ENCODE results near the gene ZNF180.

The ZNF180 gene

DNA sequence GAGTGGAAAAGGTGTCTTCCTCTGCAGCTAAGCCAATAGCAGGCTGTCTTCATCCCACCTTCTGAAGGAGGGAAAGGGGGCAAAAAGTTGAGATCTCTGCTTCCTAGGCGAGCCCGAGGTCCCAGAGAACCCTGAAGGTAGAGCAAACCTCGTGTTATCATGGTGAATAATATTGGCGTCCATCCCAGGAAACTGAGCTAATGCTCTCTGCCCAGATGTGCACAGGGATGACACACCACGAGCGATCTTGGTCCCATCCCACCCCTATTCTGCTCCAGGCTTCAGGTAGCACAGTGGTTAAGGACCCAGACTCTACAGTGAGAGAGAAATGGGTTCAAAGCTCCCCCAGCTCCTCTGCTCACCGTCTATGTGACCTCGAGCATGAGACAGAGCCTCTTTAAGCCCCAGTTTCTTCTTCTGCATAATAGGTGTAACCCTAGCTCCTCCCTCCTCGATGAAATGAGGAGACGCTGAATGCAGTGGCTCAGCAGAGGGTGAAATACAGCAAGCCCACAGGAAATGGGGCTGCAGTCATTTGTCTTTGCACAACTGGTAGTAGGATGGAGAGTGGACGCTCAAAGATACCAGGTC, 39.0 kb upstream of the ZNF180 start:
- TF ChIP-seq, protein P1, sequence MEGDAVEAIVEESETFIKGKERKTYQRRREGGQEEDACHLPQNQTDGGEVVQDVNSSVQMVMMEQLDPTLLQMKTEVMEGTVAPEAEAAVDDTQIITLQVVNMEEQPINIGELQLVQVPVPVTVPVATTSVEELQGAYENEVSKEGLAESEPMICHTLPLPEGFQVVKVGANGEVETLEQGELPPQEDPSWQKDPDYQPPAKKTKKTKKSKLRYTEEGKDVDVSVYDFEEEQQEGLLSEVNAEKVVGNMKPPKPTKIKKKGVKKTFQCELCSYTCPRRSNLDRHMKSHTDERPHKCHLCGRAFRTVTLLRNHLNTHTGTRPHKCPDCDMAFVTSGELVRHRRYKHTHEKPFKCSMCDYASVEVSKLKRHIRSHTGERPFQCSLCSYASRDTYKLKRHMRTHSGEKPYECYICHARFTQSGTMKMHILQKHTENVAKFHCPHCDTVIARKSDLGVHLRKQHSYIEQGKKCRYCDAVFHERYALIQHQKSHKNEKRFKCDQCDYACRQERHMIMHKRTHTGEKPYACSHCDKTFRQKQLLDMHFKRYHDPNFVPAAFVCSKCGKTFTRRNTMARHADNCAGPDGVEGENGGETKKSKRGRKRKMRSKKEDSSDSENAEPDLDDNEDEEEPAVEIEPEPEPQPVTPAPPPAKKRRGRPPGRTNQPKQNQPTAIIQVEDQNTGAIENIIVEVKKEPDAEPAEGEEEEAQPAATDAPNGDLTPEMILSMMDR (IDR thresholded peaks at IDR 0.05): no peak

DNA sequence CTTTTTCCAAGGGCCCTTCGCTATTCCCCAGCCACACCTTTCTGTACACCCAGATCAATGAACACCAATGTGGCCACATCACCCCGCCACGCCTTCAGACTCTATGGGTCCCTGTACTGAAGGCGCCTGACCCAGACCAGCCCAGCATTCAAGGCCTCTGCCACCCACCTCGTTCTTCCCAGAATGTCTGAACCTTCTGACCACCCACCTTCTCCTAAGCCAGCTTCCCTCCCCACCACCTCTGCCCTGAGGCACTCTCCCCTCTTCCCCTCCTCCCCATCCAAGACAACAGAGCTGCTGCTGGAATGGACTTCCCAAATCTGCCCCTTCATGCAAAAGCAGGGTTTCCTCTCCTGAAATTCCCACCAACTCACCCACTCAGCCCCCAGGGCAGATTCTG, 32.5 kb upstream of the ZNF180 start:
- TF ChIP-seq, protein P1 (IDR thresholded peaks at IDR 0.05): no peak

DNA sequence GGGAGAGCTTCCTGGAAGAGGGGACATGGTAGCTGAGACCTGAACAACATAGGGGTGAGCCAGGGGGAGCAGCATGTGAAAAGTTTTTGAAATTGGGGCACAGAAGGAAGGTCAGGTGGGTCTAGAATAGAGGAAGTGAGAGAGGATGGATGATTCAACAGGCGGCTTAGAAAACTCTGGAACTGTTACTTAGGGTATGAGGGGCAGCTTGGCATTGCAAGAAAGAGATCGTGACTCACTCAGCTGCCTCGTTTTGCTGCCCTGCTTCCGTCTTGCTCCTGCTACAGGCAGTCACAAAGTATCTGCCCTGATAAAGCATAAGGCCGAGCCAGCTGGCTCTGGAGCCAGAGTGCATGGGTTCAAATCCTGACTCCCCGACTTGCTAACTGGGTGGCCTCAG, 30.5 kb upstream of the ZNF180 start:
- TF ChIP-seq, protein P1 (IDR thresholded peaks at IDR 0.05): no peak

DNA sequence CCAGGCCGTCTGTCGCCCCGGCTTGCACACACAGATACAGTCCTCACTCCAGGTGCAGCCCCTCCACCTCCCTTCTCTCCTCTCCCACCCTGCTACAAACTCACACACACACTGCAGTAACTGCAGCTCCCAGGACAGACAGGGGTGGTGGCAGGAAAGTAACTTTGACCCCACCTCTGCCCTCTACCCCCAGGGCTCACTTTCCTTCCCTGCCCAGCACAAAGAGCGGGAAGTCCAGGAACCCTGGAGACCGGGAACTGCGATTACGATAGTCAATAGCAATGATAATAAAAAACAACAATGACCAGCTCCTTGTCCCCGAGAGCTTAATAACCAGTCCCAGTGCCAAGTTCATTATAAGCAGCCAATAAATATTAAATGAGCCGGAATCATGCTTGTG, 29.2 kb upstream of the ZNF180 start, which contains the start of gene CEACAM20:
Gene CEACAM20, minus strand, starts transcription at position 140 of the 400 bp plus-strand sequence. CDS start 166 bp downstream, outside the sequence.
- TF ChIP-seq, protein P1 (IDR thresholded peaks at IDR 0.05): no peak

DNA sequence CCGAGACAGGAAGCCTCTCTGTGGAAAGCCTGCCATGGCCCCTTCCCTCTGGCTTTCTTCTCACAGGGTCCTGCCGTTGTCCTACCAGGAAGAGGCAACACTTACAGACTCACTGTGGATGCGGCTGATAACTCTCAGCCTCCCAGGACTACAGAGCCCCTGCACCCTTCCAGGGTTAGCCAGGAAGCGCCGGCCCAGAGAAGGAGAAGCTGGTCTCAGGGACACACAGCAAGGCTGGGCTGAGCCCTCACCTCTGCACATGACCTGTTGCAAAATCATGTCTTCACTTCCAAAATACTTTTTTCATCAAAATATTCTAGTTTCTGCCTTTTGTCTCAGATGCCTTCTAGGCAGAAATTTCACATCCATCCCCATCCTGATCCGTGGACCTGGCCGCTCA, 27.2 kb upstream of the ZNF180 start:
- TF ChIP-seq, protein P1 (IDR thresholded peaks at IDR 0.05): no peak

DNA sequence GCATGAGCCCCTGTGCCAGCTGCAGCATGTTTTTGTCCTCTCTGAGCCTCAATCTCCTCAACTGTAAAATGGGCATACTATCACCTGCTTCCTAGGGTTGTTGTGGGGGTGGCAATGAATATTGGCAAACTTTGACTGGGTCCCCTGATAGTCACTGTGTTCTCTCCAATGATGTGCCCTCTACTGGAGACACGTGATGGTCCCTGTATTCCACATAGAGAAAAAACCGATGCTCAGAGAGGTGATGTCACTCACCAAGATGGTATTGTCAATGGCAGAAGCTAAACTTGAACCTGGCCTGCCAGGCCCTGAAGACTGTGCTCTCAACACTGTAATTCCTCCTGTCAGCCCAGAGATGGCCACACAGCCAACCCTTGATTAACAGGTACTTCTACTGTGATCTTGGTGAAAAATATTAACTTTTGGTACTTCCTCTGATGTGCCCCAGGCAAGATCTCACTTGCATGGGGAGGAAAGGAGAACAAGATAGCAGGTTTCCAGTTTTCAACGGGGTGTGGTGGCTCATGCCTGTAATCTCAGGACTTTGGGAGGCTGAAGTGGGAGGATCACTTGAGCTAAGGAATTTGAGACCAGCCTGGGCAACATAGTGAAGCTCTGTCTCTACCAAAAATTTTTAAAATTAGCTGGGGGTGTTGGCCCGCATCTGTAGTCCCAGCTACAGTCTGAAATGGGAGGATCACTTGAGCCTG, 25.6 kb upstream of the ZNF180 start:
- TF ChIP-seq, protein P1 (IDR thresholded peaks at IDR 0.05): no peak

DNA sequence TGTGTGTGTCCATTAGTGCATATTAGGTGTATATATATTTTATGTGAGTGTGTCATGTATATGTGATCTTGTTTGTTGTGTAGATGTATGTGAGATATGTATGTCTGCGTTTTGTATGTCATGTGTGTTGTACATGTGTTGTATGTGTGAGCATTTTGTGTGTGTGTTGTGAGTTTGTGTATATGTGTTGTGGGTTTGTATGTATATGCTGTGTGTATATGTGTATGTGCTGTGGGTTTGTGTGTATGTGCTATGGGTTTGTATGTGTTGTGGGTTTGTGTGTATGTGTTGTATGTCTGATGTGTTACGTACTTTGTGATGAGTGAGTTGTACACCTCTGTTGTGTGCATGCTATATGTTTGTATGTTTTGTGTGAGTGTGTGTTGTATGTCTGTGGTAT, 21.0 kb upstream of the ZNF180 start:
- TF ChIP-seq, protein P1 (IDR thresholded peaks at IDR 0.05): no peak

All from LNCAP (cell line).